ENCODE results near the gene TRABD. TPM values are rescaled to one million over a fixed set of nuclear protein-coding genes. Genes with fewer than 3 reads are reported as not detected.

The TRABD gene
- total RNA-seq, 6 donors from 2014 or later, result 32.9 to 88.0 (median 56.3) TPM

- H3K27ac ChIP-seq, result peak overlapping the region; percentile 53 to 89 (median 80)
- H3K36me3 ChIP-seq, result no peaks in the 10 kb centered on the region
- peak overlapping the region; percentile 73 to 95 (median 74) for H3K4me3 ChIP-seq
- DNase-seq (peak in 1 of 2 donors; percentile 89), ATAC-seq (ENCODE audit: low FRiP score in 2 of 2) (no peak)
- no peak for TF ChIP-seq POLR2AphosphoS5 (IDR thresholded peaks at IDR 0.05)
- TF ChIP-seq POLR2A (IDR thresholded peaks at IDR 0.05), result no peak
- TF ChIP-seq, protein P1, sequence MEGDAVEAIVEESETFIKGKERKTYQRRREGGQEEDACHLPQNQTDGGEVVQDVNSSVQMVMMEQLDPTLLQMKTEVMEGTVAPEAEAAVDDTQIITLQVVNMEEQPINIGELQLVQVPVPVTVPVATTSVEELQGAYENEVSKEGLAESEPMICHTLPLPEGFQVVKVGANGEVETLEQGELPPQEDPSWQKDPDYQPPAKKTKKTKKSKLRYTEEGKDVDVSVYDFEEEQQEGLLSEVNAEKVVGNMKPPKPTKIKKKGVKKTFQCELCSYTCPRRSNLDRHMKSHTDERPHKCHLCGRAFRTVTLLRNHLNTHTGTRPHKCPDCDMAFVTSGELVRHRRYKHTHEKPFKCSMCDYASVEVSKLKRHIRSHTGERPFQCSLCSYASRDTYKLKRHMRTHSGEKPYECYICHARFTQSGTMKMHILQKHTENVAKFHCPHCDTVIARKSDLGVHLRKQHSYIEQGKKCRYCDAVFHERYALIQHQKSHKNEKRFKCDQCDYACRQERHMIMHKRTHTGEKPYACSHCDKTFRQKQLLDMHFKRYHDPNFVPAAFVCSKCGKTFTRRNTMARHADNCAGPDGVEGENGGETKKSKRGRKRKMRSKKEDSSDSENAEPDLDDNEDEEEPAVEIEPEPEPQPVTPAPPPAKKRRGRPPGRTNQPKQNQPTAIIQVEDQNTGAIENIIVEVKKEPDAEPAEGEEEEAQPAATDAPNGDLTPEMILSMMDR (IDR thresholded peaks at IDR 0.05), result no peak
- TF ChIP-seq EP300 (IDR thresholded peaks at IDR 0.05), result no peak
- WGBS, 2 donors, result 2 to 6% methylated on average over 22 to 23 of the region's 47 CpGs
- peaks cover 53 to 74% (median 60%) of the 10 kb centered on the region in 4 donors for H3K4me1 ChIP-seq
- H3K9me3 ChIP-seq, result no peaks in the 10 kb centered on the region
- no peaks in the 10 kb centered on the region for H3K27me3 ChIP-seq
These were observed 535 bp downstream of the TRABD start for GRCh38 chr22:50186181-50186714.

GRCh38 chr22:50186761-50187523, 1.2 kb downstream of the TRABD start:
- ATAC-seq (ENCODE audit: low FRiP score in 2 of 2), result no peak
- H3K4me1 ChIP-seq, result peaks cover 54 to 81% (median 67%) of the 10 kb centered on the region in 4 donors
- DNase-seq, result peak in 1 of 2 donors; percentile 82
- H3K27ac ChIP-seq, result peak overlapping the region; percentile 53 to 89 (median 80)
- H3K4me3 ChIP-seq, result peak overlapping the region; percentile 73 to 95 (median 74)
- H3K27me3 ChIP-seq, result no peaks in the 10 kb centered on the region
- TF ChIP-seq POLR2A (IDR thresholded peaks at IDR 0.05) (no peak), EP300 (IDR thresholded peaks at IDR 0.05) (no peak), POLR2AphosphoS5 (IDR thresholded peaks at IDR 0.05) (no peak)
- TF ChIP-seq, protein P1 (IDR thresholded peaks at IDR 0.05), result no peak
- H3K9me3 ChIP-seq, result no peaks in the 10 kb centered on the region
- 39 to 43% methylated on average over 6 to 21 of the region's 26 CpGs for WGBS, 2 donors
- H3K36me3 ChIP-seq, result no peaks in the 10 kb centered on the region

GRCh38 chr22:50188356-50188755, 2.6 kb downstream of the TRABD start:
- WGBS, 2 donors, result 90 to 97% methylated on average over 7 to 11 of the region's 11 CpGs
- no peaks in the 10 kb centered on the region for H3K27me3 ChIP-seq
- no peak overlapping the region for H3K4me3 ChIP-seq
- no peak for TF ChIP-seq EP300 (IDR thresholded peaks at IDR 0.05)
- TF ChIP-seq POLR2A (IDR thresholded peaks at IDR 0.05), result no peak
- TF ChIP-seq, protein P1 (IDR thresholded peaks at IDR 0.05), result no peak
- no peak for TF ChIP-seq POLR2AphosphoS5 (IDR thresholded peaks at IDR 0.05)
- peak overlapping the region in 2 of 4 donors; percentile 27 to 89 for H3K27ac ChIP-seq
- peak in 1 of 2 donors; percentile 62 for DNase-seq
- H3K9me3 ChIP-seq, result no peaks in the 10 kb centered on the region
- no peak for ATAC-seq (ENCODE audit: low FRiP score in 2 of 2)
- peaks cover 0 to 9% (median under 1%) of the 10 kb centered on the region in 4 donors for H3K36me3 ChIP-seq
- peaks cover 54 to 86% (median 71%) of the 10 kb centered on the region in 4 donors for H3K4me1 ChIP-seq

- 82 to 93% methylated on average over 8 to 9 of the region's 20 CpGs for WGBS, 2 donors
- TF ChIP-seq POLR2AphosphoS5 (IDR thresholded peaks at IDR 0.05), result no peak
- no peak for TF ChIP-seq POLR2A (IDR thresholded peaks at IDR 0.05)
- no peak for TF ChIP-seq EP300 (IDR thresholded peaks at IDR 0.05)
- TF ChIP-seq, protein P1 (IDR thresholded peaks at IDR 0.05), result no peak
- ATAC-seq (ENCODE audit: low FRiP score in 2 of 2) (no peak), DNase-seq (peak in 1 of 2 donors; percentile 79)
- Histone ChIP-seq H3K36me3 (peaks cover 4 to 18% (median 9%) of the 10 kb centered on the region in 4 donors), H3K4me1 (peaks cover 45 to 76% (median 62%) of the 10 kb centered on the region in 4 donors), H3K27me3 (no peaks in the 10 kb centered on the region), H3K27ac (peak overlapping the region; percentile 88 to 95 (median 92)), H3K9me3 (no peaks in the 10 kb centered on the region), H3K4me3 (no peak overlapping the region)
These were observed 3.6 kb downstream of the TRABD start for GRCh38 chr22:50189184-50189848.
